HFF-Myc (cell line): Measurements from ENCODE around the gene EME2.

ENCODE experiments used
- DNase-seq: peaks from one replicate; pipeline ENCODE4 v3.0.0-alpha.2; 2011; ENCODE audit warnings: low read depth; ENCODE audit errors: extremely low read depth
- H3K4me3 ChIP-seq: replicated peaks from 2 replicates; pipeline ENCODE4 v1.5.1; 2011; ENCODE audit warnings: low read depth, mild to moderate bottlenecking, control low read depth, low read length
- CTCF ChIP-seq: IDR thresholded peaks from 2 replicates; pipeline ENCODE4 v1.5.1; 2012; ENCODE audit warnings: mild to moderate bottlenecking, low read depth, low read length, control low read depth; ENCODE audit errors: missing control alignments

EME2 gene

GRCh38 chr16:1782408-1783264 is 10.0 kb downstream of the EME2 start, which contains the start of the genes NUBP2 and SPSB3:
Gene NUBP2 (plus strand): TSS chr16:1782960. CDS start chr16:1783021, 61 bp downstream.
Gene SPSB3 (minus strand): TSS chr16:1782571. CDS start chr16:1781483, 1,088 bp downstream.
- TF ChIP-seq CTCF, result no peak
- DNase-seq, result peak; percentile 100

GRCh38 chr16:1784977-1785845 is 12.6 kb downstream of the EME2 start:
- no peak for DNase-seq
- H3K4me3 ChIP-seq, result no peak overlapping the region
- TF ChIP-seq CTCF, result no peak

More at GRCh38 chr16:1782408-1783264, 10.0 kb downstream of the EME2 start, which contains the start of the genes NUBP2 and SPSB3:
- H3K4me3 ChIP-seq, result peak within 1 kb of the TSS; percentile 80

- H3K4me3 ChIP-seq, result no peak overlapping the region
- no peak for DNase-seq
- TF ChIP-seq CTCF, result no peak
Observed at GRCh38 chr16:1785846-1786170, 13.2 kb downstream of the EME2 start.

GRCh38 chr16:1786242-1787055 is 13.8 kb downstream of the EME2 start:
- DNase-seq, result no peak
- TF ChIP-seq CTCF, result no peak
- H3K4me3 ChIP-seq, result no peak overlapping the region

GRCh38 chr16:1787056-1787321 is 14.4 kb downstream of the EME2 start:
- no peak for TF ChIP-seq CTCF
- no peak for DNase-seq
- no peak overlapping the region for H3K4me3 ChIP-seq

- DNase-seq, result no peak
- no peak for TF ChIP-seq CTCF
- H3K4me3 ChIP-seq, result no peak overlapping the region
Observed at GRCh38 chr16:1787322-1788094, 14.9 kb downstream of the EME2 start.
